ACC112 (cell line): ENCODE results near the gene TMEM214.

ENCODE experiments used
- H2AFZ ChIP-seq: fragments of 200-600 bp; sonication (generic); one replicate; pipeline ENCODE4 v1.6.0; 2017; ENCODE audit warnings: antibody characterized with exemption, low read length; ENCODE audit not compliant: unreplicated experiment
- H3K27ac ChIP-seq: fragments of 200-600 bp; sonication (generic); 2 replicates; pipeline ENCODE4 v1.5.1; 2014; ENCODE audit warnings: low read depth, mild to moderate bottlenecking, antibody characterized with exemption, low read length, moderate library complexity
- H3K27me3 ChIP-seq: fragments of 200-600 bp; sonication (generic); 2 replicates; pipeline ENCODE4 v1.6.1; 2014; ENCODE audit warnings: mild to moderate bottlenecking, antibody characterized with exemption, low read length, moderate library complexity, mixed read lengths; ENCODE audit not compliant: insufficient read depth
- H3K36me3 ChIP-seq: fragments of 200-600 bp; sonication (generic); 2 replicates; pipeline ENCODE4 v1.6.1; 2016; ENCODE audit warnings: mild to moderate bottlenecking, antibody characterized with exemption, low read length, moderate library complexity, mixed read lengths; ENCODE audit not compliant: insufficient read depth
- H3K4me1 ChIP-seq: fragments of 200-600 bp; sonication (generic); one replicate; pipeline ENCODE4 v1.6.1; 2016; ENCODE audit warnings: low read length, mixed read lengths; ENCODE audit not compliant: insufficient read depth, unreplicated experiment, control insufficient read depth
- H3K4me3 ChIP-seq: fragments of 200-600 bp; sonication (generic); 2 replicates; pipeline ENCODE4 v1.5.1; 2014; ENCODE audit warnings: mild to moderate bottlenecking, low read depth, low read length
- H3K79me2 ChIP-seq: fragments of 200-600 bp; sonication (generic); one replicate; pipeline ENCODE4 v1.6.0; 2016; ENCODE audit warnings: low read length; ENCODE audit not compliant: control insufficient read depth, unreplicated experiment, insufficient read depth

The TMEM214 gene

DNA sequence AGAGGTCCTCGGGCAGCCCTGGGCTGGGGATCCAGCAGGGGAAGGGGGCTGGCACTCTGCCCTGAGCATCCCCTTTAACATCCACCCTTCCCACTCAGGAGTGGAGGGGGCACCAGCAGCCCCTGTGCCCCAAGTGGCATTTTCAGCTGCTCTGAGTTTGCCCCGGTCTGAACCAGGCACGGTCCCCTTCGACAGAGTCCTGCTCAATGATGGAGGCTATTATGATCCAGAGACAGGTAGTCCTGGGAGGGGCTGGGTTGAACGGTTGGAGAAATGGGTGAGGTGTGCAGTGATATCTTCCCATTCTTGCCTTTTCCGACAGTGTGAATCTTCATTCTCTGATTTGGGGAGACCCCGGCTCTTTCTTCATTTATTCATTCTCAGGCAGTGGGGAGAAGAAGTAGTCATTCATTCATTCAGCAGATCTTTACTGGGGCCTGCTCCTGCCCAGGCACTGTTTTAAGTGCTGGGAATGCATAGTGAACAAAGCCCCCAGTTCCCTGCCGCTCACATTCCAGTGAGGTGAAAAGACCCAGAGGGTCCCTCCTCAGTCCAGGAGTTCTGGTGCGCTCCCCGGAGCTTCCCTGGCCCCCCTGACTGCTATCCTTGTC, 52.4 kb downstream of the TMEM214 start:
- Histone ChIP-seq H3K4me3 (peak overlapping the region; percentile 94), H2AFZ (no peak overlapping the region), H3K27ac (no peak overlapping the region)

GRCh38 chr2:27085673-27086089, 52.9 kb downstream of the TMEM214 start:
- peaks cover 3% of the 10 kb centered on the region for H3K79me2 ChIP-seq
- peaks cover 10% of the 10 kb centered on the region for H3K4me1 ChIP-seq
- peak overlapping the region; percentile 90 for H2AFZ ChIP-seq
- H3K36me3 ChIP-seq, result no peaks in the 10 kb centered on the region
- 0 out of 2 replicates have a peak overlapping the region, but pooled peaks have one; percentile 39 for H3K27ac ChIP-seq
- H3K27me3 ChIP-seq, result no peaks in the 10 kb centered on the region
- peak overlapping the region; percentile 94 for H3K4me3 ChIP-seq

More for the DNA sequence above, 52.4 kb downstream of the TMEM214 start:
- Histone ChIP-seq H3K79me2 (peaks cover 8% of the 10 kb centered on the region), H3K27me3 (no peaks in the 10 kb centered on the region), H3K36me3 (no peaks in the 10 kb centered on the region), H3K4me1 (peaks cover 16% of the 10 kb centered on the region)

DNA sequence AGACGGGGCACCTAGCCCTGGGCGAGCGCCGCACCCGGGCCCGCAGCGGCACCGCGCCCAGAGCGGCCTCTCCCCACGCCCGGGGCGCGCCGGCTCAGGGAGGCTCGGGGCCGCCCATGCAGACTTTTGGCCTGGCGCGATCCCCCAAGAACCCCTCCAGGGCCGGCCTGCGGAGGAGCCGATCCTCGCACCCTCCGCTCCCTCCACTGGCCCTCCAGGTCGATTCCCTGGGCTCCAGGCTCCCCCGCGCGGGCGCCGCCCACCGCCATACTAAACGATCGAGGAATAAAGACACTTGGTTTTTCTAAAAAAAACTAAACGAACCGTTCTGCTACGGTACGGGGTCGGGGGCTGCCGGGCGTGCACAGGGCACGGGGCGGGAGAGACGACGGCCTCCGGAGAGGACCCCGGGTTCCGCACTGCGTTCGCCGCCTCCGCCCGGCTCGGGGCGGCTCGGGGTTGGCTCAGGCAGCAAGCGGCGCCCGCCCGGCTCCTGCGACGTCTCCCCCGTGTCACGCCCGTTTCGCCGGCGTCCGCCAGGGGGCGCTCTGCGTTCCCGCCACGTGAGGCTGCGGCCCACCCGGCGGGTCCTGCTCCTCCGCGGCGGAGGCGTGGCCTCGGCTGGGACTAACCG, 53.4 kb downstream of the TMEM214 start:
- no peaks in the 10 kb centered on the region for H3K36me3 ChIP-seq
- H3K27me3 ChIP-seq, result no peaks in the 10 kb centered on the region
- peak overlapping the region; percentile 90 for H2AFZ ChIP-seq
- H3K4me3 ChIP-seq, result peak overlapping the region; percentile 94
- H3K27ac ChIP-seq, result 0 out of 2 replicates have a peak overlapping the region, but pooled peaks have one; percentile 39
- peaks cover 7% of the 10 kb centered on the region for H3K4me1 ChIP-seq
- peaks cover 3% of the 10 kb centered on the region for H3K79me2 ChIP-seq

DNA sequence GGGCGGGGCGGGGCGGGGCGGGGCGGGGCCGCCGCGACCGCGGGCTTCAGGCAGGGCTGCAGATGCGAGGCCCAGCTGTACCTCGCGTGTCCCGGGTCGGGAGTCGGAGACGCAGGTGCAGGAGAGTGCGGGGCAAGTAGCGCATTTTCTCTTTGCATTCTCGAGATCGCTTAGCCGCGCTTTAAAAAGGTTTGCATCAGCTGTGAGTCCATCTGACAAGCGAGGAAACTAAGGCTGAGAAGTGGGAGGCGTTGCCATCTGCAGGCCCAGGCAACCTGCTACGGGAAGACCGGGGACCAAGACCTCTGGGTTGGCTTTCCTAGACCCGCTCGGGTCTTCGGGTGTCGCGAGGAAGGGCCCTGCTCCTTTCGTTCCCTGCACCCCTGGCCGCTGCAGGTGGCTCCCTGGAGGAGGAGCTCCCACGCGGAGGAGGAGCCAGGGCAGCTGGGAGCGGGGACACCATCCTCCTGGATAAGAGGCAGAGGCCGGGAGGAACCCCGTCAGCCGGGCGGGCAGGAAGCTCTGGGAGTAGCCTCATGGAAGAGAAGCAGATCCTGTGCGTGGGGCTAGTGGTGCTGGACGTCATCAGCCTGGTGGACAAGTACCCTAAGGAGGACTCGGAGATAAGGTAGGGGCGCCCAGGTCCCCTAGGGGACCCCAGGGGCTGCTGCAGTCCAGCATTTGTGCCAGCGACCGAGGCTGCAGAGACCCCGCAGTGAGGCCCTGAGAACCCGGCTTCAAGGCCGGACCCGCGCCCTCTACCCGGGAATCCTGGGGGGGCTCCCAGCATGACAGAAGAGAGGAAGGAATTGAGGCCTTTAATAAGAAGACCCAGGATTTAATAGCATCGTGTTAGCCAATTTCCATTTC, 54.2 kb downstream of the TMEM214 start, which contains the start of gene KHK:
Gene KHK (plus strand): TSS at position 49 of the 870 bp plus-strand sequence. CDS start 488 bp downstream, at position 537.
- Histone ChIP-seq H3K36me3 (no peaks in the 10 kb centered on the region), H2AFZ (peak within 1 kb of the TSS; percentile 90), H3K4me3 (peak within 1 kb of the TSS; percentile 94), H3K27ac (0 out of 2 replicates have a peak within 1 kb of the TSS, but pooled peaks have one; percentile 39), H3K4me1 (peaks cover under 1% of the 10 kb centered on the region), H3K79me2 (peaks cover 3% of the 10 kb centered on the region), H3K27me3 (no peaks in the 10 kb centered on the region)

DNA sequence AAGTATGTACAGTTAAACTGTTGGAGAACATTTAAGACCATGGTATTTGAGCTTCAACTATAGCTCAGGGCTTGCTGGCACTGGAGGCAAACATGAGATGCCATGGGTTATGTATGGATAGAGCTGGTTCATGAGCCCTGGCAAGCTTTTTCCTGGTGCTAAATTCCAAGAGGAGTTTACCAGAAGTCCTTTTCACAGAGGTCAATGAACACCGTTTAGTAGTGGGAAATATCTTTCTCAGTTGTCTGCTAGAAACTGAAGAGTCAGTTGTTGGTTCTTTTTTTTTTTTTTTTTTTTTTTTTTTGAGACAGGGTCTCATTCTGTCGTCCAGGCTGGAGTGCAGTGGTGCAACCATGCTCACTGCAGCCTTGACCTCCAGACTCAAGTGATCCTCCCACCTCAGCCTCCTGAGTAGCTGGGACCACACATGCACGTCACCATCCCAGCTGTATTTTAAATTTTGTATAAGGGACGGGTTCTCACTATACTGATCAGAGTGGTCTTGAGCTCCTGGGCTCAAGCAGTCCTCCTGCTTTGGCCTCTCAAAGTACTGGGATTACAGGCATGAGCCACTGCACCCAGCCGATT, 55.2 kb downstream of the TMEM214 start:
- H3K27me3 ChIP-seq, result no peaks in the 10 kb centered on the region
- no peaks in the 10 kb centered on the region for H3K36me3 ChIP-seq
- H3K79me2 ChIP-seq, result no peaks in the 10 kb centered on the region
- H3K4me3 ChIP-seq, result no peak overlapping the region
- no peak overlapping the region for H2AFZ ChIP-seq
- no peaks in the 10 kb centered on the region for H3K4me1 ChIP-seq
- H3K27ac ChIP-seq, result no peak overlapping the region

DNA sequence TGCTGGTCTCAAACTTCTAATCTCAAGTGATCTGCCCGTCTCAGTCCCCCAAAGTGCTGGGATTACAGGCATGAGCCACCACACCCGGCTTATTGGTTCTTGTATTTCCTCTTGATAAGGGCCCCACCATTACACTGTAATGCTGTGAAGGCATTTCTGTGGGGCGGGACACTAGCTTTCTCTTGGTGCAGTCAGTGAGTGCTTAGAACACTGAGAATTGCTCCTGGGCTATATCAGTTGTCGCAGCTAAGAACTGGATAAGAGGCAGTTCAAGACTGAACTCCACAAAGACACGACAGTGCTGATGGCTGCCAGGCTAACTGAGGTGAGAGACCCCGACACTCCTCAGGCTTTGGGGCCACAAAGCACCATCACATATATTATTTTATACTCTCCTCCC, 55.9 kb downstream of the TMEM214 start:
- Histone ChIP-seq H3K4me1 (no peaks in the 10 kb centered on the region), H3K27ac (no peak overlapping the region), H3K27me3 (no peaks in the 10 kb centered on the region), H3K4me3 (no peak overlapping the region), H2AFZ (no peak overlapping the region), H3K79me2 (no peaks in the 10 kb centered on the region), H3K36me3 (no peaks in the 10 kb centered on the region)

- Histone ChIP-seq H2AFZ (no peak overlapping the region), H3K4me3 (no peak overlapping the region), H3K79me2 (no peaks in the 10 kb centered on the region), H3K27ac (no peak overlapping the region), H3K4me1 (no peaks in the 10 kb centered on the region), H3K36me3 (no peaks in the 10 kb centered on the region), H3K27me3 (no peaks in the 10 kb centered on the region)
Observed at GRCh38 chr2:27089111-27089954, 56.6 kb downstream of the TMEM214 start.
